Liver (tissue), 9 donors: ENCODE measurements around the gene MS4A4E. TPM values are rescaled to one million over a fixed set of nuclear protein-coding genes. Genes with fewer than 3 reads are reported as not detected.

ENCODE experiments used
- DNase-seq: peaks from one replicate; pipeline ENCODE4 v3.0.0-alpha.2; 2017; ENCODE audit warnings: low spot score
- H3K27ac ChIP-seq, 2 donors: one replicate each; pipeline ENCODE4 v1.7.0; 2013; ENCODE audit warnings: inconsistent platforms in 2 of 2, low read length in 2 of 2, control low read depth in 1 of 2, low read depth in 1 of 2, mild to moderate bottlenecking in 1 of 2
- H3K27me3 ChIP-seq, 4 donors: one replicate each; pipeline versions ENCODE4 v1.6.1 to v1.7.0; 2013; ENCODE audit warnings: low read length in 3 of 4, inconsistent platforms in 1 of 4, mild to moderate bottlenecking in 1 of 4, moderate library complexity in 1 of 4; ENCODE audit not compliant: control insufficient read depth in 4 of 4, insufficient read depth in 4 of 4
- H3K36me3 ChIP-seq, 4 donors: one replicate each; pipeline versions ENCODE4 v1.6.1 to v1.7.0; 2013; ENCODE audit warnings: low read length in 3 of 4, mild to moderate bottlenecking in 3 of 4, low read depth in 1 of 4, moderate library complexity in 1 of 4; ENCODE audit not compliant: control insufficient read depth in 4 of 4, insufficient read depth in 3 of 4
- H3K4me1 ChIP-seq, 4 donors: one replicate each; pipeline versions ENCODE4 v1.6.1 to v1.7.0; 2013; ENCODE audit warnings: low read length in 3 of 4, mild to moderate bottlenecking in 3 of 4, moderate library complexity in 1 of 4; ENCODE audit not compliant: control insufficient read depth in 4 of 4, insufficient read depth in 4 of 4
- H3K4me3 ChIP-seq, 3 donors: one replicate each; pipeline versions ENCODE4 v1.6.1 to v1.7.0; 2013; ENCODE audit warnings: low read length in 3 of 3, control low read depth in 1 of 3, low read depth in 1 of 3, mild to moderate bottlenecking in 1 of 3
- H3K9ac ChIP-seq, 2 donors: one replicate each; pipeline ENCODE4 v1.7.0; 2013; ENCODE audit warnings: low read length in 2 of 2, mild to moderate bottlenecking in 2 of 2, moderate library complexity in 2 of 2, control low read depth in 1 of 2, low read depth in 1 of 2
- H3K9me3 ChIP-seq, 4 donors: one replicate each; pipeline versions ENCODE4 v1.6.1 to v1.7.0; 2013; ENCODE audit warnings: low read length in 3 of 4; ENCODE audit not compliant: control insufficient read depth in 4 of 4
- CTCF ChIP-seq: fragments of 150-350 bp; IDR thresholded peaks from 2 replicates; pipeline ENCODE4 v1.5.1; 2017; ENCODE audit warnings: improper control_type of control experiment, low read depth, low read length; ENCODE audit not compliant: missing input control
- FOXA1 ChIP-seq: IDR thresholded peaks from 2 replicates; pipeline ENCODE4 v1.6.1; 2016; ENCODE audit warnings: antibody characterized with exemption
- FOXA2 ChIP-seq: IDR thresholded peaks from 2 replicates; pipeline ENCODE4 v1.6.1; 2016; ENCODE audit warnings: antibody characterized with exemption
- HNF4A ChIP-seq, 2 donors: conservative IDR thresholded peaks; 2 replicates each; pipeline ENCODE4 v1.6.1; 2016; ENCODE audit warnings: antibody characterized with exemption in 2 of 2, mild to moderate bottlenecking in 2 of 2
- MAX ChIP-seq: IDR thresholded peaks from 2 replicates; pipeline ENCODE4 v1.6.1; 2016; ENCODE audit warnings: antibody characterized with exemption
- RAD21 ChIP-seq, 2 donors: IDR thresholded peaks; 2 replicates each; pipeline ENCODE4 v1.6.1; 2016; ENCODE audit warnings: antibody characterized with exemption in 2 of 2, mild to moderate bottlenecking in 2 of 2
- REST ChIP-seq: IDR thresholded peaks from 2 replicates; pipeline ENCODE4 v1.6.1; 2016; ENCODE audit warnings: antibody characterized with exemption, mild to moderate bottlenecking
- RXRA ChIP-seq, 2 donors: IDR thresholded peaks; 2 replicates each; pipeline ENCODE4 v1.6.1; 2017 to 2018; ENCODE audit warnings: antibody characterized with exemption in 2 of 2, mild to moderate bottlenecking in 1 of 2
- TAF1 ChIP-seq: conservative IDR thresholded peaks from 2 replicates; pipeline ENCODE4 v1.6.1; 2016; ENCODE audit warnings: antibody characterized with exemption, mild to moderate bottlenecking
- WGBS: extraction: QIAGEN DNeasy Blood & Tissue Kit; methylation state at CpG from one replicate; pipeline ENCODE4 v1.1.7; 2013; 5-methylcytosine and 5-hydroxymethylcytosine counted together
- polyA plus RNA-seq, 2 donors: library from polyadenylated mRNA; stranded (reverse) in 1 of 2; unstranded in 1 of 2; fragments of 200-250 nt in 1 of 2; fragments of >200 nt in 1 of 2; fragmentation: Nextera tagmentation in 1 of 2; extraction: Ambion mirVana in 1 of 2; gene quantifications; one replicate each; pipeline versions ENCODE4 v1.2.1 to v1.2.3, GENCODE V29; 2013 to 2015
- total RNA-seq, 2 donors: library from RNA; depleted of rRNA; stranded (reverse); fragments of >200 nt; gene quantifications; one replicate each; pipeline ENCODE4 v1.2.3, GENCODE V29; 2014
- donor health status: healthy.
- donor health status: healthy.
- donor health status: healthy.
- donor health status: healthy.
- donor health status: healthy.

MS4A4E gene
- total and polyA plus RNA-seq, 4 donors: 0.23 to 2.1 (median 0.78) TPM

GRCh38 chr11:60161107-60161506 is 81.8 kb downstream of the MS4A4E start:
- DNase-seq: no peak
- H3K36me3 ChIP-seq: no peaks in the 10 kb centered on the region
- no peaks in the 10 kb centered on the region for H3K27me3 ChIP-seq
- H3K9ac ChIP-seq: no peak overlapping the region
- no peaks in the 10 kb centered on the region for H3K4me1 ChIP-seq
- no peak for TF ChIP-seq FOXA2
- TF ChIP-seq REST: no peak
- TF ChIP-seq RXRA (IDR thresholded peaks at IDR 0.05): no peak
- no peak for TF ChIP-seq RAD21 (IDR thresholded peaks at IDR 0.05)
- no peak for TF ChIP-seq TAF1
- no peak for TF ChIP-seq CTCF
- no peak for TF ChIP-seq MAX
- no peak for TF ChIP-seq FOXA1
- no peak overlapping the region for H3K4me3 ChIP-seq
- peaks cover 0 to under 1% (median 0%) of the 10 kb centered on the region in 4 donors for H3K9me3 ChIP-seq
- 66% methylated on average over 2 of the region's 2 CpGs for WGBS
- no peak overlapping the region for H3K27ac ChIP-seq

GRCh38 chr11:60159868-60160267 is 83.1 kb downstream of the MS4A4E start:
- no peak for TF ChIP-seq HNF4A (conservative IDR thresholded peaks at IDR 0.05)
- no peak for TF ChIP-seq CTCF
- no peak for TF ChIP-seq REST
- Histone ChIP-seq H3K36me3 (no peaks in the 10 kb centered on the region), H3K9ac (no peak overlapping the region), H3K27ac (no peak overlapping the region), H3K27me3 (no peaks in the 10 kb centered on the region), H3K4me3 (no peak overlapping the region), H3K4me1 (no peaks in the 10 kb centered on the region), H3K9me3 (peaks cover 0 to 3% (median 0%) of the 10 kb centered on the region in 4 donors)
- WGBS: 56% methylated on average over 1 of the region's 1 CpG
- DNase-seq: no peak
